IMR-90 (cell line): ENCODE measurements around the gene SERPINB4. TPM values are rescaled to one million over a fixed set of nuclear protein-coding genes. Genes with fewer than 3 reads are reported as not detected.
A peak's percentile ranks its signal among the peaks of the same experiment; 100 is the strongest.

ENCODE experiments used
- ATAC-seq: fragments of 200-7000 bp; cut with Tn5 transposase; 2 replicates; pipeline ENCODE4 v1.9.1; 2020; ENCODE audit warnings: low read depth, mild to moderate bottlenecking, moderate library complexity
- BruUV-seq: library from RNA; stranded (reverse); fragments of 400-500 nt; replicated peaks from 2 replicates; lab custom pipeline; 2021; lab: Mats Ljungman, UMichigan
- CTCF ChIA-PET: fragments of 300-600 bp; formaldehyde crosslinking; extraction: SDS; loops from one replicate; lab custom pipeline; 2021; ENCODE audit warnings: antibody characterized with exemption; lab: Yijun Ruan, JAX
- POLR2A ChIA-PET: fragments of 300-600 bp; sonication (Branson Sonifier 250); formaldehyde crosslinking; loops from one replicate; lab custom pipeline; 2022; ENCODE audit warnings: antibody characterized with exemption; ENCODE audit not compliant: unreplicated experiment; lab: Charles Lee
- DNase-seq: peaks from one replicate; pipeline ENCODE4 v3.0.0; 2013
- H2AFZ ChIP-seq: replicated peaks from 2 replicates; pipeline ENCODE3; 2013; ENCODE audit warnings: low read length, mild to moderate bottlenecking; ENCODE audit not compliant: poor library complexity
- H2AK5ac ChIP-seq: 2 replicates; pipeline ENCODE4 v1.6.1; 2013; ENCODE audit warnings: low read depth, low read length, inconsistent platforms
- H2AK9ac ChIP-seq: replicated peaks from 2 replicates; pipeline ENCODE3; 2013; ENCODE audit warnings: mild to moderate bottlenecking, low read depth, low read length, moderate library complexity; ENCODE audit not compliant: poor library complexity
- H2BK120ac ChIP-seq: 2 replicates; pipeline ENCODE4 v1.6.1; 2013; ENCODE audit warnings: low read depth, low read length, inconsistent platforms
- H2BK15ac ChIP-seq: 3 replicates; pipeline ENCODE4 v1.6.1; 2013; ENCODE audit warnings: low read depth, low read length, inconsistent platforms
- H2BK20ac ChIP-seq: 2 replicates; pipeline ENCODE4 v1.6.1; 2013; ENCODE audit warnings: low read depth, mild to moderate bottlenecking, inconsistent platforms, low read length, moderate library complexity
- H2BK5ac ChIP-seq: 2 replicates; pipeline ENCODE4 v1.6.1; 2013; ENCODE audit warnings: mild to moderate bottlenecking, low read depth, low read length, inconsistent platforms; ENCODE audit not compliant: poor library complexity, severe bottlenecking
- H3K14ac ChIP-seq: replicated peaks from 2 replicates; pipeline ENCODE4 v1.6.1; 2013; ENCODE audit warnings: low read depth, low read length, inconsistent platforms
- H3K18ac ChIP-seq: 2 replicates; pipeline ENCODE4 v1.6.1; 2013; ENCODE audit warnings: low read depth, low read length, control low read depth
- H3K23ac ChIP-seq: 2 replicates; pipeline ENCODE4 v1.6.1; 2013; ENCODE audit warnings: low read depth, low read length, inconsistent platforms
- H3K27ac ChIP-seq: 2 replicates; pipeline ENCODE4 v1.5.1; 2013; ENCODE audit warnings: mild to moderate bottlenecking, control low read depth, low read length; ENCODE audit not compliant: insufficient read depth
- H3K27me3 ChIP-seq: 2 replicates; pipeline ENCODE4 v1.6.1; 2013; ENCODE audit warnings: low read length; ENCODE audit not compliant: control insufficient read depth, insufficient read depth
- H3K36me3 ChIP-seq: 2 replicates; pipeline ENCODE4 v1.6.1; 2013; ENCODE audit warnings: low read length, mixed read lengths; ENCODE audit not compliant: control insufficient read depth, insufficient read depth
- H3K4ac ChIP-seq: 2 replicates; pipeline ENCODE4 v1.6.1; 2013; ENCODE audit warnings: low read depth, low read length, inconsistent platforms
- H3K4me1 ChIP-seq: 2 replicates; pipeline ENCODE4 v1.6.1; 2013; ENCODE audit warnings: low read length, mixed read lengths; ENCODE audit not compliant: control insufficient read depth, insufficient read depth
- H3K4me2 ChIP-seq: 2 replicates; pipeline ENCODE4 v1.6.1; 2013; ENCODE audit warnings: low read depth, mild to moderate bottlenecking, control low read depth, low read length, moderate library complexity
- H3K4me3 ChIP-seq: 2 replicates; pipeline ENCODE4 v1.5.1; 2013; ENCODE audit warnings: low read depth, mild to moderate bottlenecking, control low read depth, low read length, moderate library complexity; ENCODE audit not compliant: insufficient read depth
- H3K56ac ChIP-seq: 2 replicates; pipeline ENCODE4 v1.6.1; 2013; ENCODE audit warnings: low read length, inconsistent platforms; ENCODE audit not compliant: insufficient read depth; ENCODE audit errors: extremely low read depth
- H3K79me1 ChIP-seq, 2 experiments: 2 replicates each; pipeline ENCODE4 v1.6.1; 2013; ENCODE audit warnings: low read length in 2 of 2, inconsistent platforms in 1 of 2, low read depth in 1 of 2
- H3K9ac ChIP-seq: 2 replicates; pipeline ENCODE4 v1.6.1; 2013; ENCODE audit warnings: low read depth, low read length, control low read depth
- H3K9me1 ChIP-seq: 2 replicates; pipeline ENCODE4 v1.6.1; 2013; ENCODE audit warnings: low read length, inconsistent platforms; ENCODE audit not compliant: insufficient read depth
- H3K9me3 ChIP-seq: 2 replicates; pipeline ENCODE4 v1.6.1; 2013; ENCODE audit warnings: low read length; ENCODE audit not compliant: control insufficient read depth, insufficient read depth
- H4K20me1 ChIP-seq: 2 replicates; pipeline ENCODE4 v1.6.1; 2013; ENCODE audit warnings: low read length, inconsistent platforms; ENCODE audit not compliant: insufficient read depth
- H4K5ac ChIP-seq: 2 replicates; pipeline ENCODE4 v1.6.1; 2013; ENCODE audit warnings: mild to moderate bottlenecking, low read depth, low read length, control low read depth
- H4K8ac ChIP-seq, 2 experiments: 2 replicates each; pipeline ENCODE4 v1.6.1; 2013; ENCODE audit warnings: low read depth in 2 of 2, low read length in 2 of 2, control low read depth in 1 of 2, inconsistent platforms in 1 of 2
- H4K91ac ChIP-seq: 2 replicates; pipeline ENCODE4 v1.6.1; 2013; ENCODE audit warnings: low read depth, low read length, inconsistent platforms; ENCODE audit not compliant: insufficient read depth
- BHLHE40 ChIP-seq: fragments of 150-350 bp; IDR thresholded peaks from 2 replicates; pipeline ENCODE4 v1.6.1; 2016; ENCODE audit warnings: mild to moderate bottlenecking, low read depth, low read length
- CEBPB ChIP-seq: IDR thresholded peaks from 2 replicates; pipeline ENCODE4 v1.6.1; 2012; ENCODE audit warnings: low read depth, low read length, improper control_type of control experiment
- CHD1 ChIP-seq: IDR thresholded peaks from 2 replicates; pipeline ENCODE4 v1.6.1; 2012; ENCODE audit warnings: low read depth, low read length, improper control_type of control experiment
- FOS ChIP-seq: fragments of 150-350 bp; IDR thresholded peaks from 2 replicates; pipeline ENCODE4 v1.6.1; 2016; ENCODE audit warnings: low read depth, low read length
- MAFK ChIP-seq: IDR thresholded peaks from 2 replicates; pipeline ENCODE4 v1.6.1; 2012; ENCODE audit warnings: low read depth, low read length, improper control_type of control experiment
- MXI1 ChIP-seq: IDR thresholded peaks from 2 replicates; pipeline ENCODE4 v1.6.1; 2012; ENCODE audit warnings: low read depth, mild to moderate bottlenecking, low read length, moderate library complexity, borderline replicate concordance
- POLR2A ChIP-seq: IDR thresholded peaks from 2 replicates; pipeline ENCODE4 v1.6.1; 2012; ENCODE audit warnings: mild to moderate bottlenecking, low read depth, low read length
- RAD21 ChIP-seq: IDR thresholded peaks from 2 replicates; pipeline ENCODE4 v1.6.1; 2012; ENCODE audit warnings: low read length, improper control_type of control experiment
- RFX5 ChIP-seq: IDR thresholded peaks from 2 replicates; pipeline ENCODE4 v1.8.0; 2012; ENCODE audit warnings: low read depth, mild to moderate bottlenecking, low read length, moderate library complexity
- SMC3 ChIP-seq: fragments of 150-350 bp; IDR thresholded peaks from 2 replicates; pipeline ENCODE4 v1.6.1; 2016; ENCODE audit warnings: low read depth, mild to moderate bottlenecking, antibody characterized with exemption, low read length, moderate library complexity
- WGBS, 2 experiments: methylation state at CpG; one replicate each; pipeline versions ENCODE4 v1.1.5 to v1.1.7; 2013; ENCODE audit warnings: missing lambda C conversion rate in 2 of 2; ENCODE audit not compliant: insufficient read length in 1 of 2; ENCODE audit errors: extremely low coverage in 2 of 2; 5-methylcytosine and 5-hydroxymethylcytosine counted together
- dilution Hi-C: fragments of 300-500 bp; cut with HindIII; formaldehyde crosslinking; loops from one replicate; pipeline ENCODE4 v1.14.3; 2018; ENCODE audit warnings: low sequenced_read_pairs; ENCODE audit not compliant: unreplicated experiment
- in situ Hi-C: fragments of 300-500 bp; cut with MboI; formaldehyde crosslinking; loops from 3 replicates; pipeline ENCODE4 v1.14.3; 2019; ENCODE audit warnings: low sequenced_read_pairs, inconsistent platforms, mixed read lengths
- intact Hi-C: fragments of 100-400 bp; cut with micrococcal nuclease; formaldehyde crosslinking; loops from 2 replicates; pipeline ENCODE4 v1.10.0; 2022
- polyA plus RNA-seq, 3 experiments: library from polyadenylated mRNA; depleted of rRNA; stranded (reverse); fragments of >200 nt; gene quantifications; 2 replicates each; pipeline ENCODE4 v1.2.3, GENCODE V29; 2012; ENCODE audit warnings: low replicate concordance in 1 of 3
- total RNA-seq: library from RNA; depleted of rRNA; stranded (reverse); fragments of >200 nt; gene quantifications from 2 replicates; pipeline ENCODE4 v1.2.3, GENCODE V29; 2012

SERPINB4 gene
- total and polyA plus RNA-seq, 2 of the 4 experiments (the other 2 are of a cell fraction) = not detected

- Histone ChIP-seq H4K20me1 (no peaks in the 10 kb centered on the region), H2BK20ac (no peak overlapping the region), H3K9me1 (no peaks in the 10 kb centered on the region; the same call in 1 of the 2 replicates), H4K5ac (no peak overlapping the region; the same call in 1 of the 2 replicates), H4K8ac (no peak overlapping the region), H3K4ac (no peak overlapping the region), H3K36me3 (no peaks in the 10 kb centered on the region), H2AK9ac (no peak overlapping the region), H2BK5ac (no peak overlapping the region), H3K4me3 (no peak overlapping the region), H3K27me3 (no peaks in the 10 kb centered on the region), H3K23ac (no peak overlapping the region), H3K18ac (peak overlapping the region; percentile 91; the same call in 1 of the 2 replicates), H3K79me1 (no peaks in the 10 kb centered on the region), H2AK5ac (no peak overlapping the region), H3K56ac (no peak overlapping the region), H3K4me1 (no peaks in the 10 kb centered on the region; the same call in 1 of the 2 replicates), H2BK15ac (no peak overlapping the region), H3K4me2 (no peak overlapping the region; the same call in 1 of the 2 replicates), H2BK120ac (peak overlapping the region; percentile 0; the same call in 1 of the 2 replicates), H2AFZ (no peak overlapping the region), H3K14ac (no peak overlapping the region), H3K9me3 (no peaks in the 10 kb centered on the region; the same call in 1 of the 2 replicates), H3K27ac (no peak overlapping the region), H4K91ac (no peak overlapping the region), H3K9ac (no peak overlapping the region)
- DNase-seq (no peak), ATAC-seq (no peak)
- POLR2A ChIA-PET = no interaction called here
- dilution Hi-C loops = no loop called here
- no peak for TF ChIP-seq BHLHE40
- no peak for TF ChIP-seq POLR2A
- TF ChIP-seq FOS = no peak
- TF ChIP-seq CHD1 = no peak
- no peak for TF ChIP-seq SMC3
- TF ChIP-seq MAFK = no peak
- no peak for TF ChIP-seq MXI1
- TF ChIP-seq RFX5 = no peak
- no peak for TF ChIP-seq RAD21
- TF ChIP-seq CEBPB = no peak
- intact Hi-C loops = no loop called here
- no CpG with 5 or more reads among the region's 2 CpGs for WGBS, 2 experiments
- in situ Hi-C loops = no loop called here
- BruUV-seq = no TSS peak
- CTCF ChIA-PET = no interaction called here
These were observed 42.8 kb upstream of the SERPINB4 start for GRCh38 chr18:63686871-63687270.
